HFF-Myc (cell line): ENCODE data around the gene TRPV3.

Experiments
- DNase-seq: peaks from one replicate; pipeline ENCODE4 v3.0.0-alpha.2; 2011; ENCODE audit warnings: low read depth; ENCODE audit errors: extremely low read depth
- H3K4me3 ChIP-seq: replicated peaks from 2 replicates; pipeline ENCODE4 v1.5.1; 2011; ENCODE audit warnings: low read depth, mild to moderate bottlenecking, control low read depth, low read length
- TF ChIP-seq, protein P1 (sequence below): IDR thresholded peaks from 2 replicates; pipeline ENCODE4 v1.5.1; 2012; ENCODE audit warnings: mild to moderate bottlenecking, low read depth, low read length, control low read depth; ENCODE audit errors: missing control alignments

The TRPV3 gene

DNA sequence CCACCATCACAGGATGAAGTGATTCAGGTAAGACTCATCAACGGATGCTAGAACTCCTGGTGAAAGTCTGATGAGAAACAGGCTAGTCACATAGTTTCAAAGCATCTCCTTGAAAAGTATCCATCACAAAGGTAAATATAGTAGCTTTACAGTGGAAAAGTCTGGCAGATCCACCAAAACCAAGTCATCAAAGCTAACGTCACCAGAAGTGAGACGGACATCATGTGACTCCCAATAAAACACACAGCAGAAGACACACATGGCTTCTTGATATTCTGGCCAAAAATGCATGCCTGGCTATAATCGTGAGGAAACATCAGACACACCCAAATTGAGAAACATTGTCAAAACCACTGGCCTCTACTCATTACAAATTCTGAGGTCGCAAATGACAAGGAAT, 17.9 kb upstream of the TRPV3 start:
- TF ChIP-seq, protein P1, sequence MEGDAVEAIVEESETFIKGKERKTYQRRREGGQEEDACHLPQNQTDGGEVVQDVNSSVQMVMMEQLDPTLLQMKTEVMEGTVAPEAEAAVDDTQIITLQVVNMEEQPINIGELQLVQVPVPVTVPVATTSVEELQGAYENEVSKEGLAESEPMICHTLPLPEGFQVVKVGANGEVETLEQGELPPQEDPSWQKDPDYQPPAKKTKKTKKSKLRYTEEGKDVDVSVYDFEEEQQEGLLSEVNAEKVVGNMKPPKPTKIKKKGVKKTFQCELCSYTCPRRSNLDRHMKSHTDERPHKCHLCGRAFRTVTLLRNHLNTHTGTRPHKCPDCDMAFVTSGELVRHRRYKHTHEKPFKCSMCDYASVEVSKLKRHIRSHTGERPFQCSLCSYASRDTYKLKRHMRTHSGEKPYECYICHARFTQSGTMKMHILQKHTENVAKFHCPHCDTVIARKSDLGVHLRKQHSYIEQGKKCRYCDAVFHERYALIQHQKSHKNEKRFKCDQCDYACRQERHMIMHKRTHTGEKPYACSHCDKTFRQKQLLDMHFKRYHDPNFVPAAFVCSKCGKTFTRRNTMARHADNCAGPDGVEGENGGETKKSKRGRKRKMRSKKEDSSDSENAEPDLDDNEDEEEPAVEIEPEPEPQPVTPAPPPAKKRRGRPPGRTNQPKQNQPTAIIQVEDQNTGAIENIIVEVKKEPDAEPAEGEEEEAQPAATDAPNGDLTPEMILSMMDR, result no peak
- H3K4me3 ChIP-seq, result no peak overlapping the region
- peak; percentile 35 for DNase-seq

DNA sequence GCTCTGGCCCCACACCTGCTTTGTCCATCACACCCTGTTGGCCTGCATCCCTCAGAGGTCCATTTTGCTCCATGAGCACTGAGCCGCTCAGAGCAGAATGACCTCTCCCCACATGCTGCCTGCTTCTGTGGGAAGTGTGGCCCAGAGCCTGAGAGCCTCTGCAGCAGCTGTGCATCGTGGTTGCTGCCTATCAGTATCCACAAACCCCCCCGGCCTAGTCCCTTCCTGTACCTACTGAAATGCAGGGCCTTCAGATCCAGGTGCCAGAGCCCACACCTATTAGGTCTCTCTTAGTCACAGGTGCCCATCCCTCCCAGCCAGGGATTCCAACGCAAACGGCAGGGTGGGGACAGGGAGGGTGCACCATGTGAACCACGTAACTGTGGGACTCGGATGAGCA, 16.6 kb upstream of the TRPV3 start:
- H3K4me3 ChIP-seq, result no peak overlapping the region
- TF ChIP-seq, protein P1, result no peak

DNA sequence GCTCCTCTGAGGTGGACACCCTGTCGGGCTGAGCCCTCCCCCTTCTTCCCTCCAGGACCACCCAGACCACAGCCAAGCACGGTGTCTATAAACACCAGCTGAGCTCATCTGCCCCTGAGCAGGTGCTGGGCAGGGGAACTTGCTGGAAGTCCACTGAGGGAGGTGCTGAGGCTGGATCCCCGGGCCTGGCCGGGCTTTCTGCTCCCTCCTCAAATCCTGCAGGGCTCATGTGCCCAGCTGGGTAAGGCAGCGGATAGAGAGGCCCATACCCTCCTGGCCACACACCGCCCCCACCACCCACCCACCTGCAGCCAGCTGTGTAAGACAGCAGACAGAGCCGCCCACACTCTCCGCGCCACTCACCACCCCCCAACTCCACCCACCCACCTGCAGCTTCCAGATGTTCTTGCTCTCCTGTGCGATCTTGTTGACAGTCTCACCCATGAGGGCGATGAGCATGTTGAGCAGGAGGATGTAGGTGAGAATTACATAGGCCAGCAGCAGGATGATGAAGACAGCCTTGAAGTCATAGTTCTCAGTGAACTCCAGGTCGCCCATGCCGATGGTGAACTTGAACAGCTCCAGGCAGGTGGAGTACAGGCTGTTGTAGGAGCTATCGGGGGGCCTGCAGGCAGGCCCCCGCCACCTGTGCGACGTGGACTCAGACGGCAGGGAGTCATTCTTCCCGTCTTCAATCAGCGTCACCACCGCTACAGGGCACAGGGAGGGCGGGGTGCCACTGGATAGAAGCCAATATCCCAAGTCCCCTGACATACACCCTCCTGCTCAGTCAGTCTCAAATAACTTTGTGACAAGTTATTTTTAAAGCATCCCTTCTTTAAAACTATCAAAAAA, 15.9 kb upstream of the TRPV3 start:
- TF ChIP-seq, protein P1, result no peak
- no peak overlapping the region for H3K4me3 ChIP-seq
- DNase-seq, result no peak

More for the DNA sequence above, 16.6 kb upstream of the TRPV3 start:
- no peak for DNase-seq

DNA sequence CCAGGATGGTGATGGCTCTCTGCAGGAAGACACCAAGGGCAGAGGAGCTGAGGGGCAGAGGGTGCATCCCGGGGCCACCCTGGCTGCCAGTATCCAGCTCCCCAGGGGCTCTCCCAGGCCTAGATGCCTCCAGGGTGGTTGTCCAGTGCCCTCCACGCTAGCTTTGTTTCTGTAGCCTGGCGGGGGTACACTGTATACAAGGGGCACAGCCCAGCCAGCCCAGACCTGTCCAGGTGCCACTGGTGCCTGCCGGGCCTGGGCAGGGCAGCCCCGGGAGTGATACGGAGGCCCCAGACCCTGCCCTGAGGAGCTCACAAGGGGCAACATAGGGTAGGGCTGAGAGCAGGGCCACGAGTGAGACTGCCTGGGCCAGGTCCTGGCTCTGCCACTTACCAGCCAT, 14.6 kb upstream of the TRPV3 start:
- TF ChIP-seq, protein P1, result no peak

GRCh38 chr17:3571043-3571900, 13.7 kb upstream of the TRPV3 start:
- no peak overlapping the region for H3K4me3 ChIP-seq
- TF ChIP-seq, protein P1, result no peak
- no peak for DNase-seq

More for the DNA sequence above, 14.6 kb upstream of the TRPV3 start:
- no peak overlapping the region for H3K4me3 ChIP-seq
- no peak for DNase-seq

- H3K4me3 ChIP-seq, result no peak overlapping the region
- DNase-seq, result no peak
- TF ChIP-seq, protein P1, result no peak
These were observed 12.0 kb upstream of the TRPV3 start for GRCh38 chr17:3569534-3570137.
